Activated naive CD4-positive, alpha-beta T cell treated with anti-CD3 and anti-CD28 coated beads, Interleukin-2, amount 50 U/mL, for 24 hours (primary cell): Measurements from ENCODE around the gene RANBP17.
"Not testable (repeated sequence)": the region's sequence is repeated elsewhere in the genome, so short reads cannot be mapped to it uniquely, and the experiment has no call there.

Experiments
- H3K27ac Mint-ChIP-seq: one replicate; pipeline ENCODE4 v1.8.0; 2021; ENCODE audit warnings: mild to moderate bottlenecking, mixed read lengths
- H3K27me3 Mint-ChIP-seq: one replicate; pipeline ENCODE4 v1.8.0; 2021; ENCODE audit warnings: mixed read lengths
- H3K36me3 Mint-ChIP-seq: one replicate; pipeline ENCODE4 v1.8.0; 2021; ENCODE audit warnings: mixed read lengths
- H3K4me1 Mint-ChIP-seq: one replicate; pipeline ENCODE4 v1.8.0; 2021; ENCODE audit warnings: mixed read lengths
- H3K4me3 Mint-ChIP-seq: one replicate; pipeline ENCODE4 v1.8.0; 2021; ENCODE audit warnings: mild to moderate bottlenecking, mixed read lengths
- H3K9me3 Mint-ChIP-seq: one replicate; pipeline ENCODE4 v1.8.0; 2021; ENCODE audit warnings: mixed read lengths

The RANBP17 gene

GRCh38 chr5:170894665-170895064 is 32.8 kb downstream of the RANBP17 start:
- Mint-ChIP-seq H3K9me3 (no peaks in the 10 kb centered on the region), H3K27me3 (peaks cover under 1% of the 10 kb centered on the region), H3K4me1 (no peaks in the 10 kb centered on the region), H3K36me3 (no peaks in the 10 kb centered on the region), H3K27ac (no peak overlapping the region), H3K4me3 (no peak overlapping the region)

GRCh38 chr5:170896779-170897178 is 35.0 kb downstream of the RANBP17 start:
- no peak overlapping the region for H3K4me3 Mint-ChIP-seq
- H3K27me3 Mint-ChIP-seq, result no peaks in the 10 kb centered on the region

GRCh38 chr5:170903075-170903474 is 41.3 kb downstream of the RANBP17 start:
- H3K4me3 Mint-ChIP-seq, result no peak overlapping the region
- no peaks in the 10 kb centered on the region for H3K36me3 Mint-ChIP-seq
- H3K9me3 Mint-ChIP-seq, result peaks cover 7% of the 10 kb centered on the region
- no peaks in the 10 kb centered on the region for H3K4me1 Mint-ChIP-seq
- H3K27me3 Mint-ChIP-seq, result no peaks in the 10 kb centered on the region
- no peak overlapping the region for H3K27ac Mint-ChIP-seq

More at GRCh38 chr5:170896779-170897178, 35.0 kb downstream of the RANBP17 start:
- Mint-ChIP-seq H3K9me3 (peaks cover 7% of the 10 kb centered on the region), H3K36me3 (no peaks in the 10 kb centered on the region), H3K4me1 (no peaks in the 10 kb centered on the region), H3K27ac (no peak overlapping the region)

DNA sequence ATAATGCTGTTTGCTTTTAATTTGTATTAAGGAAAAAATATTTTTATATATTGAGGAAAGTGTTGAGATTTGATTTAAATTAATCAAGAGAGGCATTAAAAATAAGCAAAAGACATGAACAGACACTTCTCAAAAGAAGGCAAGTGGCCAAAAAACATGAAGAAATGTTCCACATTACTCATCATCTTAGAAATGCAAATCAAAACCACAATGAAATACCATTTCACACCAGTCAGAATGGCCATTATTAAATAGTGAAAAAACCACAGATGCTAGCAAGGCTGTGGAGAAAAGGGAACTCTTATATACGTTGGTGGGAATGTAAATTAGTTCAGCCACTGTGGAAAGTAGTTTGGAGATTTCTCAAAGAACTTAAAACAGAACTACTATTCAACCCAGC is 45.9 kb downstream of the RANBP17 start:
- no peak overlapping the region for H3K27ac Mint-ChIP-seq
- H3K36me3 Mint-ChIP-seq, result no peaks in the 10 kb centered on the region
- H3K4me3 Mint-ChIP-seq, result no peak overlapping the region
- no peaks in the 10 kb centered on the region for H3K4me1 Mint-ChIP-seq
- no peaks in the 10 kb centered on the region for H3K27me3 Mint-ChIP-seq
- no peaks in the 10 kb centered on the region for H3K9me3 Mint-ChIP-seq

GRCh38 chr5:170913573-170913972 is 51.8 kb downstream of the RANBP17 start:
- Mint-ChIP-seq H3K27ac (no peak overlapping the region), H3K9me3 (no peaks in the 10 kb centered on the region), H3K4me1 (no peaks in the 10 kb centered on the region), H3K4me3 (no peak overlapping the region), H3K27me3 (no peaks in the 10 kb centered on the region), H3K36me3 (no peaks in the 10 kb centered on the region)

DNA sequence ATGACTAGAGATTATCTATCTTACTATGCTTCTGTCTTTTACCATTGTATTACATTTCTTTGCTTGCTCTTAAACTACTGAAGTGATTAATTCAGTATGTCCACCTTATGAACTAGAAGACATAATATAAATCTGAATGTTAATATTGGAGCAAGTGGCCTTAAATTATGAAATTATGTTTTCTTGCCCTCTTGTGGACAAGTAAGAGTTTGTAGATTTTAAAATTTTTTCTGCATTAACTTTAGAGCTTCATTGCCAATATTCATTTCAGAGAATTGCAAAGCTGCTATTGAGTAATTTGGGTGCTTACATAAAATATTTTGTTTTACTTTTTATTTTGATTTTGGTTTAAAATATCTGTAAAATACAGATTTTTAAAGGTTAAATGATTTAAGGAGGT is 55.3 kb downstream of the RANBP17 start:
- Mint-ChIP-seq H3K27me3 (no peaks in the 10 kb centered on the region), H3K4me1 (no peaks in the 10 kb centered on the region), H3K36me3 (no peaks in the 10 kb centered on the region), H3K4me3 (no peak overlapping the region), H3K9me3 (no peaks in the 10 kb centered on the region), H3K27ac (no peak overlapping the region)

DNA sequence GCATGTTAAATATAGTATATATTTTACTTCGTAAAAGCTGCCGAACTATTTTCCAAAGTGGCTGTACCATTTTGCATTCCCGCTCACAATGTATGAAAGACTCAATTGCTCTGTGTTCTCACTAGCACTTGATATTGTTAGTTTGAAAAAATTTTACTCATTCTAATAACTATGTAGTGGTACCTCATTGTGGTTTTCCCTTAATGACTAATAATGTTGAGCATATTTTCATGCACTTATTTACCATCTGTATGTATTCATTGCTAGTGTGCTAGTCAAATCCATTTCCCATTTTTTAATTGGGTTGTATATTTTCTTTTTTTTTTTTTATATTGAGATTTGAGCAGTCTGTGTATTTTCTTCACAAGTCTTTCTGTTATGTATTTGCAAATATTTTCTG is 58.4 kb downstream of the RANBP17 start:
- no peak overlapping the region for H3K4me3 Mint-ChIP-seq

DNA sequence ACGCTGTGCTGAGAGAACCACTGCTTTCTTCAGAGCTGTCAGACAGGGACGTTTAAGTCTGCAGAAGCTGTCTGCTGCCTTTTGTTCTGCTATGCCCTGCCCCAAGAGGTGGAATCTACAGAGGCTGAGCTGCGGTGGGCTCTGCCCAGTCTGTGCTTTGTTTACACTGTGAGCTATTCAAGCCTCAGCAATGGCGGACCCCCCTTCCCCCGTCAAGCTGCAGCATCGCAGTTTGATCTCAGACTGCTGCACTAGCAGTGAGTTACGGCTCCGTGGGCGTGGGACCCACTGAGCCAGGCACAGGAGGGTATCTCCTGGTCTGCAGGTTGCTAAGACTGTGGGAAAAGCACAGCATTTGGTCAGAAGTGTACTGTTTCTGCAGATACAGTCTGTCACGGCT is 60.5 kb downstream of the RANBP17 start:
- not testable (repeated sequence) for H3K9me3 Mint-ChIP-seq, H3K27ac Mint-ChIP-seq, H3K27me3 Mint-ChIP-seq, H3K4me3 Mint-ChIP-seq, H3K36me3 Mint-ChIP-seq, H3K4me1 Mint-ChIP-seq

More for the DNA sequence above, 58.4 kb downstream of the RANBP17 start:
- H3K27me3 Mint-ChIP-seq, result no peaks in the 10 kb centered on the region
- no peaks in the 10 kb centered on the region for H3K36me3 Mint-ChIP-seq
- H3K9me3 Mint-ChIP-seq, result no peaks in the 10 kb centered on the region
- no peaks in the 10 kb centered on the region for H3K4me1 Mint-ChIP-seq
- H3K27ac Mint-ChIP-seq, result no peak overlapping the region

DNA sequence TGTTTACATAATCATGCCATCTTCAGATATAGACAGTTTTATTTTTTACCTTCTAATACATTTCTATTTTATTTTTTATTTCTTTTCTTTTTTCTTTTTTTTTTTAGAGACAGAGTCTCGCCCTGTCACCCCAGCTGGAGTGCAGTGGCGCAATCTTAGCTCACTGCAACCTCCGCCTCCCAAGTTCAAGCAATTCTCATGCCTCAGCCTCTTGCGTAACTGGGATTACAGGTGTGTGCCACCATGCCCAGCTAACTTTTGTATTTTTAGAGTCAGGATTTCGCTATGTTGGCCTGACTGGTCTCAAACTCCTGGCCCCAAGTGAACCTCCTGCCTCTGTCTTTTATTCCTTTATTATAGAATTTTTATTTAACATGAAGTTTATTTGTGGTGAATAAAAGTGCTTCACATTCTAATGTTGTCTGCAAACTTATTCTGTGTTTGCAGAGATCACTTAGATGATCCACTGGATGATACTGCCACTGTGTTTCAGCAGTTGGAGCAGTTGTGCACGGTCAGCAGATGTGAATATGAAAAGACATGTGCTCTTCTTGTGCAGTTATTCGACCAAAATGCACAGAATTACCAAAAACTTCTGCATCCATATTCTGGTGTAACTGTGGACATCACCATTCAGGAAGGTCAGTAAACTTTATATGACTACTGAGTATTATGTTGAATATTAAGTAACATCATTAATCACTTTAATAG is 62.2 kb downstream of the RANBP17 start:
- H3K27me3 Mint-ChIP-seq, result no peaks in the 10 kb centered on the region

GRCh38 chr5:170935534-170936218 is 73.9 kb downstream of the RANBP17 start:
- not testable (repeated sequence) for H3K4me1 Mint-ChIP-seq, H3K9me3 Mint-ChIP-seq, H3K36me3 Mint-ChIP-seq, H3K27ac Mint-ChIP-seq, H3K4me3 Mint-ChIP-seq, H3K27me3 Mint-ChIP-seq

More for the DNA sequence above, 62.2 kb downstream of the RANBP17 start:
- no peaks in the 10 kb centered on the region for H3K4me1 Mint-ChIP-seq
- H3K4me3 Mint-ChIP-seq, result no peak overlapping the region
- H3K9me3 Mint-ChIP-seq, result no peaks in the 10 kb centered on the region
- H3K27ac Mint-ChIP-seq, result no peak overlapping the region
- no peaks in the 10 kb centered on the region for H3K36me3 Mint-ChIP-seq

DNA sequence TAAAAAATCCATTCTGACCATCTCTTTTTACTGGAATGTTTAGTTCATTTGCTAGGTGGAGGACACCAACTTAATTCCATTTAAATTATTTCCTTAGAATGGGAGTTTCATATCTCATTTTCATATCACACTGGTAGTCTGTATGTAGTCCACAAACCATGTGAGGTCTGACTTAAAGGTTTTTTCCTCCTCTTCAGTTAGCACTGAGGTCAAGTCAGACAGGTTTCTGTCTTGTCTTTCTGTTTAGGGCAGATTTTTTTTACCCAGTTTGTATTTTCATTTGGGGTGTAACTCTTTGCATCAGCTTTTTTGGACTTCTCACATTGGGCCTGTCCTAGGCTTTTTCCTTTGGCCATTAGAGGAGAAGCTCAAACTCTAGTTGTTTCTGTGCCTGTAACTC is 75.3 kb downstream of the RANBP17 start:
- H3K4me1 Mint-ChIP-seq, result no peaks in the 10 kb centered on the region
- H3K4me3 Mint-ChIP-seq, result no peak overlapping the region
- no peaks in the 10 kb centered on the region for H3K9me3 Mint-ChIP-seq
- peaks cover 8% of the 10 kb centered on the region for H3K27me3 Mint-ChIP-seq
- H3K27ac Mint-ChIP-seq, result no peak overlapping the region
- H3K36me3 Mint-ChIP-seq, result no peaks in the 10 kb centered on the region

GRCh38 chr5:170937914-170938313 is 76.1 kb downstream of the RANBP17 start:
- Mint-ChIP-seq H3K27me3 (peaks cover 8% of the 10 kb centered on the region), H3K4me3 (no peak overlapping the region), H3K27ac (no peak overlapping the region), H3K36me3 (no peaks in the 10 kb centered on the region), H3K4me1 (no peaks in the 10 kb centered on the region), H3K9me3 (no peaks in the 10 kb centered on the region)

- Mint-ChIP-seq H3K4me3 (no peak overlapping the region), H3K27ac (no peak overlapping the region), H3K9me3 (no peaks in the 10 kb centered on the region), H3K27me3 (peaks cover 8% of the 10 kb centered on the region), H3K4me1 (no peaks in the 10 kb centered on the region), H3K36me3 (no peaks in the 10 kb centered on the region)
These were observed 77.4 kb downstream of the RANBP17 start for GRCh38 chr5:170939178-170939577.

DNA sequence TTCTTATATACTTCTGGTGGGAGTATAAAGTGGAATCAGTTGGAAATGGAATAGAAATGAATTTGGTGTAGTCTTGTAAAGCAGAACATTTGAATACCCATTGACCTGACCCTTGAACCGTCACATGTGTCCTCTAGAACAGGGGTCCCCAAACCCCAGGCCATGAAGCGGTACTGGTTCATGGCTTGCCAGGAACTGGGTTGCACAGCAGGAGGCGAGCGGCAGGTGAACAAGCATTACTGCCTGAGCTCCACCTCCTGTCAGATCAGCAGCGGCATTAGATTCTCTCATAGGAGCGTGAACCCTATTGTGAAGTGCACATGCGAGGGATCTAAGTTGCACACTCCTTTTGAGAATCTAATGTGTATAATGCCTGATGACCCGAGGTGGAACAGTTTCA is 80.0 kb downstream of the RANBP17 start:
- Mint-ChIP-seq H3K4me1 (no peaks in the 10 kb centered on the region), H3K27ac (no peak overlapping the region), H3K27me3 (peaks cover 6% of the 10 kb centered on the region), H3K9me3 (no peaks in the 10 kb centered on the region), H3K4me3 (no peak overlapping the region), H3K36me3 (no peaks in the 10 kb centered on the region)

DNA sequence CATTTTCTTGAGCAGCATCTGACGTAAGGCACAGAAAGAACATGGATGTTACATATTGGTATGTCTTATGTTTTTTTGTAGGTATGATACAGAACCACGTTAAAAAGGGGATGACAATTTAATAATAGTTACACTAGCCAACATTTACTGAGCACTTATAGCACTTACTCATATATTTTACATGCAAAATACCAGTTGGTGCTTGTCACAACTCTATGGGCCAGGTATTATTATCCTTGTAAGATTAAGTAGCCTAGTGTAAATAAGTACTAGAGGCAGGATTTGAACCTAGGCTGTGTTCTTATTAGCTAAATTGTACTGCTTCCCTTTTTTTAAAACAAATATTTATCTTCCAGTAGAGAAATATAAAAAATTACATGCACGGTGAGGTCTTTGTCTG is 83.5 kb downstream of the RANBP17 start:
- Mint-ChIP-seq H3K9me3 (no peaks in the 10 kb centered on the region), H3K4me3 (no peak overlapping the region), H3K27ac (no peak overlapping the region), H3K4me1 (no peaks in the 10 kb centered on the region), H3K36me3 (no peaks in the 10 kb centered on the region), H3K27me3 (peaks cover 2% of the 10 kb centered on the region)

- Mint-ChIP-seq H3K4me3 (no peak overlapping the region), H3K27ac (no peak overlapping the region), H3K4me1 (no peaks in the 10 kb centered on the region), H3K27me3 (no peaks in the 10 kb centered on the region), H3K36me3 (no peaks in the 10 kb centered on the region), H3K9me3 (no peaks in the 10 kb centered on the region)
These were observed 98.7 kb downstream of the RANBP17 start for GRCh38 chr5:170960567-170960966.

DNA sequence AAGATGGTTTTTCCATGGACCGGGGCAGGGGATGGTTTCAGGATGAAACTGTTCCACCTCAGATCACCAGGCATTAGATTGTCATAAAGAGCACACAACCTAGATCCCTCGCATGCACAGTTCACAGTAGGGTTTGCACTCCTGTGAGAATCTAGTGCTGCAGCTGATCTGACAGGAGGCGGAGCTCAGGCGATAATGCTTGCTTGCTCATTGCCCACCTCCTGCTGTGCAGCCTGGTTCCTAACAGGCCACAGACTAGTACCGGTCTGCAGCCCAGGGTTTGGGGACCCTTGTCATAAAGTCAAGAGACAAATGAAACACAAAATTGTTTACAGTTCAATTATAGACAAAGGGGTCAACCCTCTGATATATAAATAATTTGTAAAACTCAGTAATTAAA is 101.7 kb downstream of the RANBP17 start:
- Mint-ChIP-seq H3K27me3 (no peaks in the 10 kb centered on the region), H3K9me3 (no peaks in the 10 kb centered on the region), H3K36me3 (no peaks in the 10 kb centered on the region), H3K4me3 (no peak overlapping the region), H3K4me1 (no peaks in the 10 kb centered on the region), H3K27ac (no peak overlapping the region)
